ENCODE measurements around the gene ASB6.

GRCh38 chr9:129669946-129670345 is 28.0 kb upstream of the ASB6 start:
- TF ChIP-seq CTCF (IDR thresholded peaks at IDR 0.05) (no peak), POLR2A (IDR thresholded peaks at IDR 0.05) (no peak)

Measured in right lobe of liver (tissue), 4 donors.